Activated CD4-positive, alpha-beta T cell treated with anti-CD3 and anti-CD28 coated beads, Interleukin-2, amount 10 ng/mL, durations not matched to agents 7 days and 5 days (primary cell): ENCODE measurements around the gene SPINK5. TPM values are rescaled to one million over a fixed set of nuclear protein-coding genes. Genes with fewer than 3 reads are reported as not detected.

Experiments
- CTCF ChIA-PET: fragments of 350-600 bp; sonication (Branson Sonifier 250); formaldehyde crosslinking; loops from one replicate; lab custom pipeline; 2021; ENCODE audit warnings: antibody characterized with exemption; lab: Charles Lee
- POLR2A ChIA-PET: fragments of 350-600 bp; sonication (Branson Sonifier 250); formaldehyde crosslinking; loops from one replicate; lab custom pipeline; 2021; ENCODE audit warnings: antibody characterized with exemption; lab: Charles Lee
- DNase-seq: peaks from one replicate; pipeline ENCODE4 v3.0.0-alpha.2; 2020
- H3K27ac Mint-ChIP-seq: one replicate; pipeline ENCODE4 v1.8.0; 2021; ENCODE audit warnings: mild to moderate bottlenecking, moderate library complexity, mixed read lengths
- H3K27me3 Mint-ChIP-seq: one replicate; pipeline ENCODE4 v1.8.0; 2021; ENCODE audit warnings: mixed read lengths
- H3K36me3 Mint-ChIP-seq: one replicate; pipeline ENCODE4 v1.8.0; 2021; ENCODE audit warnings: low read depth, mixed read lengths
- H3K4me1 Mint-ChIP-seq: one replicate; pipeline ENCODE4 v1.8.0; 2021; ENCODE audit warnings: mixed read lengths
- H3K4me3 Mint-ChIP-seq: one replicate; pipeline ENCODE4 v1.8.0; 2021; ENCODE audit warnings: mild to moderate bottlenecking, moderate library complexity, mixed read lengths
- H3K9me3 Mint-ChIP-seq: one replicate; pipeline ENCODE4 v1.8.0; 2021; ENCODE audit warnings: mixed read lengths
- total RNA-seq, 2 experiments: library from RNA; stranded (reverse); gene quantifications; one replicate each; pipeline ENCODE4 v1.2.3, GENCODE V29; 2021

SPINK5 gene
- total RNA-seq, 2 experiments from 2014 or later: not detected

DNA sequence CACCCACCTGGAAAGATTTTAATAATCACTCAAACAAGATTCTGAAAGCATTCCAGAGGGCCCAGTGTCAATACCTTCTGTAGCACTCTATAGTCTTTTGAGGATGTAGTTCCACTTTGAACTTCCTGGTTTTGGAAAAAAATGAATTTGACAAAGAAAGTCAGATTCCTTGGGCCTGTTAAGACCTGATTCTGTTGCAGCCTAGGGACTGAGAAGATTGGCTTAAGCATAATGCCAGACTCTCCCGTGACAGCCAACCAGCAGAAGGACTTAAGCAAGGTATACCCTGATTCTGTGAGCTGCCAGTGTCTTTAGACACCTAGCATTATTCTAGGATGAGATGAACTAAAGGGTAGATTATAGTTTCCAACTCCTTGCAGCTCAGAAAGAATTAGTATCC lies 6.8 kb downstream of the SPINK5 start:
- H3K36me3 Mint-ChIP-seq: no peaks in the 10 kb centered on the region
- no peaks in the 10 kb centered on the region for H3K9me3 Mint-ChIP-seq
- H3K27ac Mint-ChIP-seq: no peak overlapping the region
- H3K4me3 Mint-ChIP-seq: no peak overlapping the region
- DNase-seq: no peak
- ChIA-PET POLR2A (no interaction called here), CTCF (no interaction called here)
- H3K27me3 Mint-ChIP-seq: no peaks in the 10 kb centered on the region
- H3K4me1 Mint-ChIP-seq: no peaks in the 10 kb centered on the region

DNA sequence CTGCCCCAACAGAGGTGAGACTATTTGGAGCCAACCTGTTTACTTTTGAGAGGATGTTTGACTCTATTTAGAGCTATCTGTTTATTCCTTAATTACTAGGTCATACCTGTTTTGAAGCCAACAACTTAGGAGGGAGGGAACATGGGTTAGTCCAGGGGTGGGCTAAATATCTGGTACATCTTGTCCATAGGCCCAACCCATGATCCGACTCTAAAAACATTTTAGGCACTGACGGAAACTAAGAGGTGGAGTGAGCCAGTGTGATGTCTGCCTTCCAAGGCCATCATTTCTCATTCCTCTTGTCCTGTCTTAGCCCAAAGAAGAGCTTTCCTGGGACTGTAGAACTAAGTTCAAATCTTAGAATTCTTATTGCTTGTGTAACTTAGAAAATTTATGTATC lies 8.4 kb downstream of the SPINK5 start:
- Mint-ChIP-seq H3K4me1 (no peaks in the 10 kb centered on the region), H3K27ac (no peak overlapping the region), H3K4me3 (no peak overlapping the region), H3K27me3 (no peaks in the 10 kb centered on the region), H3K36me3 (no peaks in the 10 kb centered on the region), H3K9me3 (no peaks in the 10 kb centered on the region)
- DNase-seq: no peak
- POLR2A ChIA-PET: no interaction called here
- CTCF ChIA-PET: no interaction called here

DNA sequence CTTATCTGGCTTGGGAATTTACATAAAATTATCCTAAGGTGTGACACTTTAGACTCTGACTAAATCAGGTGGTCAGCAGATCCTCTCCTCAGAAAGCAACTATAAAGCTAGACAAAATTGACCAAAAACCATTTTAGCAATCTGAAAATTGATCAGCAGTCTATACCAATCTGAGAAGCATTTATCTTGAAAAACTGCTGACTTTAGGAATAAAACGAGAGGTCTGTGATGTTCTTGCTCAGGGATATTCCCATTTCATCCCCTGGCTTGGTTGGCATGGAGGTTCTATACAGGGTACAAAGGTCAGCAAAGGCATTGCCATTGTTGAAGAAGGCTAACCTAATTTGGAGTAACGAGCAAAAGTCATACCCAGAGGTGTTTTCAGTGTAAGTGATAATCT lies 11.7 kb downstream of the SPINK5 start:
- Mint-ChIP-seq H3K36me3 (no peaks in the 10 kb centered on the region), H3K27me3 (no peaks in the 10 kb centered on the region), H3K4me1 (no peaks in the 10 kb centered on the region), H3K27ac (no peak overlapping the region), H3K4me3 (no peak overlapping the region), H3K9me3 (no peaks in the 10 kb centered on the region)
- DNase-seq: no peak
- POLR2A ChIA-PET: no interaction called here
- CTCF ChIA-PET: no interaction called here

DNA sequence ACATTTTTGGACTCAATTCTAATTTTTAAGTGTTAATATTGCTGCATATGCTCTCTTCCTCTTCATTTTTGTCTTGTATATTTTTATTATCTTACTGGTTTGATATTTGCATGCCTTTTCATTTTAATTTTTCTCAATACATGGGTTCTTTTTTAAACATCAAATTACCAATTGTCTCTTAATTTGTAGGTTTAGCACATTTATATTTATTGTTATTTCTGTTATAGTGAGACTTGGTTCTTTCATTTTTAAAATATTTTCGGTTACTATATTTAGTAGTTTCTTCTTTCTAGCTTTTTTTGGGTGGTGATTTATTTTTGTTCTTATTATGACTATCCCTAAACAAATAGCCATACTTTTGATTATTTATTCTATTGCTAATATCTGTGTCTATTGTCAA lies 19.4 kb downstream of the SPINK5 start:
- no peaks in the 10 kb centered on the region for H3K9me3 Mint-ChIP-seq
- H3K27ac Mint-ChIP-seq: no peak overlapping the region
- H3K4me1 Mint-ChIP-seq: no peaks in the 10 kb centered on the region
- ChIA-PET CTCF (no interaction called here), POLR2A (no interaction called here)
- H3K36me3 Mint-ChIP-seq: no peaks in the 10 kb centered on the region
- no peaks in the 10 kb centered on the region for H3K27me3 Mint-ChIP-seq
- no peak overlapping the region for H3K4me3 Mint-ChIP-seq
- no peak for DNase-seq

DNA sequence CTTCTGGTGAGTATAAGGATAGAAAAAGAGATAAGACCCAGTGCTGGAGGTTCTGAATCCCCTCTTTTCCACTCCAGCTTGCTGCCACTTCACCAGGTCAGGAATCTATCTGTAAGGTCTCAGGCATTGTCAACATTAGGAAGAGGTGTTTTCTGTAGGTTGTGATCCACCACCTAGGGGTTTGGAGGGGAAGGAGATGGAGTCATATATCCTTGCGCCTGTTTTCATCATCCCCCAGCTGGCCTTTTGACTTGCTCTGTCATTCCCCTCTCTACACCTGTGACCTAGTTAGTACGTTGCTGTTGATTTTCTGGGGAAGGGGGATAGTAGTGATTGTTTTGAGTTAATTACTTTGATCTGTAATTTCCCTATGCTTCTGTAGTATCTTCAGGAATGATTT lies 20.5 kb downstream of the SPINK5 start:
- no peaks in the 10 kb centered on the region for H3K9me3 Mint-ChIP-seq

DNA sequence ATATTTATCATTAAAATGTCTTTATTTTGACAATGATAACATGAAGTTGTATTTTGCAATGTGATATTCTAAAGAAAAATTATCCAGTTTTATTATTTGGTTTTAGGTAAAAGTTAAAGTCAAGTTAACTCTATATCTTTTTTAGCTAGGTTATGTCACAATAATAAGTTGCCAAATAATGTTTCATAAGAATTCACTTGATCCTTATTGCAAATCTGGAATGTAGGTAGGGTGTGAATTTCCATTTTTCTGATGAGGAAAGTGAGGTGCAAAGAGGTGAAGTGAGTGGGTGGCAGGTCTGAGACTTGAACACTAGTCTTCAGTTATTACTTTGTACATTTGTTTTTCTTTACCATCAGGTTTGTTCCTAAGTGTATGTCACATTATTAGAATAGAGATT lies 21.5 kb downstream of the SPINK5 start:
- no peaks in the 10 kb centered on the region for H3K9me3 Mint-ChIP-seq
- CTCF ChIA-PET: no interaction called here
- POLR2A ChIA-PET: no interaction called here

More for the DNA sequence above, 20.5 kb downstream of the SPINK5 start:
- H3K27me3 Mint-ChIP-seq: no peaks in the 10 kb centered on the region
- H3K36me3 Mint-ChIP-seq: no peaks in the 10 kb centered on the region
- DNase-seq: no peak
- H3K4me1 Mint-ChIP-seq: no peaks in the 10 kb centered on the region
- ChIA-PET POLR2A (no interaction called here), CTCF (no interaction called here)
- H3K4me3 Mint-ChIP-seq: no peak overlapping the region
- no peak overlapping the region for H3K27ac Mint-ChIP-seq

DNA sequence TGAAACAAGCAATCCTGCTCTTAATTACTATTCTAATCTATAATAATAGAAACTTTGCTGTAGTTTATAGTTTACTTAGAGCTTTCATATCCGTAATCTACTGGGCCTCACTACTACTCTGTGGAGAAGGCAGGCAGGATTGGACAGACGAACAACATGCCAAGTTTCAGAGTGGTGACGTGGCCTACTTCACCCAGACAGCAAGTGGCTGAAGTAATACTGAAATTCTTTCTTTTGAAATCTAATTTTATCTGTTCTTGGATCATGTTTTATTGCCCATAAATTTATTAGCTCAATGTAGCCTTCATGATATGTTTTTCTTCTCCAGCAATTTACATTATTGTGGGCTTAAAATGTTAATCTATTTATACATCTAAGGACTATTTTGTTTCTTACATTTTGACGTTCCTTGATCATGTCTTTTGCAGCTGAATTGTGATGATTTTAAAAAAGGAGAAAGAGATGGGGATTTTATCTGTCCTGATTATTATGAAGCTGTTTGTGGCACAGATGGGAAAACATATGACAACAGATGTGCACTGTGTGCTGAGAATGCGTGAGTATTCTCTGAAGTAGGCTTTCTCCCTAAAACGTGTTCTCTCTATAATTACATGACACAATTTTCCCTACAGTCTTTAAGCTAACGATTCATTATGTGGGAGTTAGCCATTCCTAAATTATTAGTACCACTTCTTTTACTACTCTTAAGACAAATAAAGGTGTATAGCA lies 22.4 kb downstream of the SPINK5 start:
- ChIA-PET CTCF (no interaction called here), POLR2A (no interaction called here)
- H3K27ac Mint-ChIP-seq: no peak overlapping the region

More for the DNA sequence above, 21.5 kb downstream of the SPINK5 start:
- Mint-ChIP-seq H3K27me3 (no peaks in the 10 kb centered on the region), H3K4me1 (no peaks in the 10 kb centered on the region), H3K36me3 (no peaks in the 10 kb centered on the region), H3K27ac (no peak overlapping the region), H3K4me3 (no peak overlapping the region)
- no peak for DNase-seq

DNA sequence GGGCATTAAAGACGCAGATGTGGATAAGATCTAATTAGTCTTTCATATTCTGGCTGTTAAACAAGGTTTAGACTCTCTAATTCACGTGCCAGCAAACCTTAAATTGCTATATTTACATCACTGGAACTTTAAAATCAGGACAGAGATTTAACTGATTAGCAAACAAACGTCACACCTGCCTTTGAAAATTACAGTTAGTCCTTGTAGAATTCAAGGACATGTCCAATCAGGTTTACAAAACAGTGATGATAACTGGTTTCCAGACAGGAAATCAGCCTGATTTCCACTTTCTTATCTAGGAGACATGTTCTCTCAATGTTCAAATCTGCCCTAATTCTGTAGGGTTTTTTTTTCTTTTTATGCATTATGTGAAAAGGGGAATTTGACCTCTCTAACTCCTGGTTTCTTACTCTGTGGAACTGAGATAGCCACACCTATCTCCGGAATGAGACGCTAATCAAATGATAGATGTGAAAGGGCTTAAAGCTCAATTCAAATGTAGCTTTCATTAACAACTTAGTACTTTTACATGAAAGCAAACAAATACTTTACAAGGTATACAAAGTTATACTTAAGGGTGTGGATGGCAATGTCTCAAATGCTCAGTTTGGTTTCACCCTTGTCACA lies 26.5 kb downstream of the SPINK5 start:
- no peak overlapping the region for H3K27ac Mint-ChIP-seq
- CTCF ChIA-PET: no interaction called here
- no peaks in the 10 kb centered on the region for H3K36me3 Mint-ChIP-seq
- H3K27me3 Mint-ChIP-seq: peaks cover 2% of the 10 kb centered on the region
- H3K9me3 Mint-ChIP-seq: no peaks in the 10 kb centered on the region
- H3K4me3 Mint-ChIP-seq: no peak overlapping the region
- DNase-seq: no peak
- no peaks in the 10 kb centered on the region for H3K4me1 Mint-ChIP-seq
- POLR2A ChIA-PET: no interaction called here

More for the DNA sequence above, 22.4 kb downstream of the SPINK5 start:
- DNase-seq: no peak
- Mint-ChIP-seq H3K27me3 (no peaks in the 10 kb centered on the region), H3K4me3 (no peak overlapping the region), H3K36me3 (no peaks in the 10 kb centered on the region), H3K9me3 (no peaks in the 10 kb centered on the region), H3K4me1 (no peaks in the 10 kb centered on the region)

DNA sequence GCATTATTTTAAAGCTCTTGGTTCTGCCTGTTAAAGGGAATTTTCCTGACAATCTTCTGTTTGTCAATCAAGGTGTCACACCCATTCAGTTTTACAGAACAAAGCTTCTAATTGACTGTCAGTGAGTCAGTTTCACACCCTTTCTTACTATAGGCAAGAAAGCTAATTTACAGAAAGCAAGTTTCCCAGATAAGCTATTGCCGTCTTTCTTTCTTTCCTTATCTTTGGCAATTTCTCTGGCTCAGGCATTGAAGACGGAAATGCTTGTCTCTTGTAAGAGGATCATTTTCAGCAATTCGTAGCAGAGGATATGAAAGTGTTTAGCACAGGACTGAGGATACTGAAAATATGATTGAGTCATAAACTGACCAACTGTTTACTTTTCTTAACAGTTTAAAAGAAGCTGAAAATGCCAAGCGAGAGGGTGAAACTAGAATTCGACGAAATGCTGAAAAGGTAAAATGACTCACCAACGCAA lies 27.0 kb downstream of the SPINK5 start:
- Mint-ChIP-seq H3K27me3 (peaks cover 2% of the 10 kb centered on the region), H3K36me3 (no peaks in the 10 kb centered on the region), H3K4me1 (no peaks in the 10 kb centered on the region), H3K27ac (no peak overlapping the region), H3K4me3 (no peak overlapping the region), H3K9me3 (no peaks in the 10 kb centered on the region)
- DNase-seq: no peak
- ChIA-PET CTCF (no interaction called here), POLR2A (no interaction called here)

DNA sequence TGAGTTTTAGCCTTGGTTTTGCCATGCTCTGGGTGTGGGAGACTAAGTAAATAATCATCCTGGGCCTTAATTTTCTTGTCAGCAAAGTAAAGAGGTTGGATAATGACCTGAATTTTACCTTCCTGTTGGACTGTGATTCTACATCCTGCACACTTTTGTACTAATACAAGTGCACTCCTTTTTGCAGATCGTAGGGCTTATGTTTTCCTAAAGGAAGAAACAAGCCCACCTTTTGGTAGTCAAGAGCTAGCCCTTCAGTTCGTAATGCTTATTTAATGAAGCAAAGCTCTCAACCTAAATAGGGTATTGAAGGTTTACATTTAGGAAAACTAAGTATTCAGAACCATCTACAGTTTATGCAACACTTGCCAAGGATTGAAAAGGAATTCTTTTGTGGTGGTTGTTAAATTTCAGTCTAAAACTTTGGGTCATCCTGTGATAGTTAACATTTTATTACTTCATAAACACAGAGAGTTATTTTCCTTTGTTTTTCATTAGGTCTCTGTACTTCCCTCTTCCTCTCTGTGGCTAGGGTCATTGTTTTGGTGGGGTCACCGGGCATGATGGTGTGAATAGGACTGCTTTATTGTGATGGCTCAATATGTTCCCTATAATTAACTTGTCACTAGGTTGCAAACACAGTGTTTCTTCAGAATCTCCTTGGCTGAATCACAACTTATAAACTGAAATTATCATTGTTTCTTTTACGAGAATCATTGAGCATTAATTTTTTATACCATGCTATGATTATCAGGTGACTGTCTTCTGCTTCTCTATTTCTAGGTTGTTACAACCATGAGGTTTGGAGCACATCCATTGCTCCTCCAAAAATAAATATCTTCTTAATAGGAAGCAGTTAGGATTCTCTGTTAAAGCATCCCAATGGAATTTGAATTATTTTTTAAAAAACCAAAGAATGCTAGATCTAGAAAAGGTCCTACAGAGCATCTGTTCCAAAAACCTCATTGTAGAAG lies 28.5 kb downstream of the SPINK5 start:
- H3K27ac Mint-ChIP-seq: no peak overlapping the region
- DNase-seq: no peak

DNA sequence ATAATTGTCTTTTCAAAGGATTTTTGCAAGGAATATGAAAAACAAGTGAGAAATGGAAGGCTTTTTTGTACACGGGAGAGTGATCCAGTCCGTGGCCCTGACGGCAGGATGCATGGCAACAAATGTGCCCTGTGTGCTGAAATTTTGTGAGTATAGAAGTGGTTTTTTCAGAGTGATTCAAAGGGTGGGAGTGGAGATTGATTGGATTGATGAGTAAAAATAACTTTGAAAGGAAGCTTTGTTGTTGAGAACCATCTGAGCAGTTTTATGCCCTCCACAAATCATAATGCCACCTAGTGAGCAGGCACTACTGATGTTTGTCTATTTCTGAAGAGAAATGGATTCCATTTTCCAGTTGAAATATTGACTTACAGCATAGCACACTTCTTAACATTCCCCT lies 30.6 kb downstream of the SPINK5 start:
- Mint-ChIP-seq H3K27me3 (peaks cover 2% of the 10 kb centered on the region), H3K27ac (no peak overlapping the region), H3K9me3 (no peaks in the 10 kb centered on the region), H3K36me3 (no peaks in the 10 kb centered on the region), H3K4me3 (no peak overlapping the region), H3K4me1 (no peaks in the 10 kb centered on the region)
- no peak for DNase-seq
- ChIA-PET POLR2A (no interaction called here), CTCF (no interaction called here)

More for the DNA sequence above, 28.5 kb downstream of the SPINK5 start:
- H3K4me3 Mint-ChIP-seq: no peak overlapping the region
- H3K27me3 Mint-ChIP-seq: peaks cover 2% of the 10 kb centered on the region
- H3K4me1 Mint-ChIP-seq: no peaks in the 10 kb centered on the region
- H3K36me3 Mint-ChIP-seq: no peaks in the 10 kb centered on the region
- H3K9me3 Mint-ChIP-seq: no peaks in the 10 kb centered on the region
- ChIA-PET CTCF (no interaction called here), POLR2A (no interaction called here)

DNA sequence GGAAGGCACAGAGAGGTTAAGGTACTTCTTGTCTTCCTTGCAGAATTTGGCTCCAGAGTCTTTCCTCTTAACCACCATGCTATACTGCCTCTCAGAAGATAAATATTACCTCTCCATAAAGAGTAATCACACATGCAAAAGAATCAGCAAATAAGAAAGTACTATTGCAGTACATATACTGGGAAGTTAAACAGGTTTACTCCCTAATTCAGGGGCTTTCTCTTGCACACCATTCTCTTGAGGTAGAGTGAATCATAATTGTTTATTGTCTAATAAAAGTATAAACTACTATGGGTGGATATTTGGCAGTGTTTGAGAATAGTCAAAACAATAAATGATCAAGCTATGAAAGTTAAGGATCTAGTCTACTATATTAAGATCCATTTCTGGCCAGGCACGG lies 40.4 kb downstream of the SPINK5 start:
- Mint-ChIP-seq H3K36me3 (no peaks in the 10 kb centered on the region), H3K4me3 (no peak overlapping the region), H3K4me1 (no peaks in the 10 kb centered on the region), H3K9me3 (no peaks in the 10 kb centered on the region), H3K27me3 (no peaks in the 10 kb centered on the region), H3K27ac (no peak overlapping the region)
- no peak for DNase-seq
- ChIA-PET CTCF (no interaction called here), POLR2A (no interaction called here)

DNA sequence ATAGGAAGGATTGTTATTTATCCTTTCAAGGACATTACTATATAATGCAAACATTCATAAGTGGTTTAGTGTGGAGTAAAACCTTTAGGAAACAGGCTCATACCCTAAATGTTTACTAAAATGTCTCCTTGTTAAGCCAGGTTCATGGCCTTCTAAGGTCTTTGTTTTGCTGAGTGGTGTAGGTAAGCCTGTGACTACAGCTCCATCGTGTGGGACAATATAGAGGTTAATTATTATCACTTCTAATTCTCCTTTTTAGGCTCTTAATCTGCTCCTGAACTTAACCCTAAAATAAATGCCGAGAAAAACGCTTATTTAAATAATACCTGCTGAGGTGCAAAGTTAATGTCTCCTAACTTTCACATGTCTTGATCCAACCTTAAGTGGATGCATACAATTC lies 43.8 kb downstream of the SPINK5 start:
- H3K27me3 Mint-ChIP-seq: no peaks in the 10 kb centered on the region
- CTCF ChIA-PET: no interaction called here
- POLR2A ChIA-PET: no interaction called here

More for the DNA sequence above, 43.8 kb downstream of the SPINK5 start:
- no peak overlapping the region for H3K27ac Mint-ChIP-seq
- no peaks in the 10 kb centered on the region for H3K9me3 Mint-ChIP-seq
- H3K4me1 Mint-ChIP-seq: no peaks in the 10 kb centered on the region
- no peak overlapping the region for H3K4me3 Mint-ChIP-seq
- no peaks in the 10 kb centered on the region for H3K36me3 Mint-ChIP-seq
- no peak for DNase-seq
